SK-N-SH treated with all-trans-retinoic acid at 6 μM for 48 hours (cell line): ENCODE measurements around the gene NMUR2.

Experiments used
- ARNTL ChIP-seq: fragments of 450-650 bp; formaldehyde crosslinking; IDR thresholded peaks from 2 replicates; pipeline ENCODE4 v1.5.0; 2020; ENCODE audit warnings: low read depth, mild to moderate bottlenecking, moderate library complexity, borderline replicate concordance
- ISL1 ChIP-seq: fragments of 250-450 bp; sonication (Bioruptor Pico); IDR thresholded peaks from 2 replicates; pipeline ENCODE4 v2.1.2; 2022; ENCODE audit warnings: mild to moderate bottlenecking, moderate library complexity
- OSR1 ChIP-seq: fragments of 250-450 bp; sonication (Bioruptor Pico); IDR thresholded peaks from 2 replicates; pipeline ENCODE4 v1.8.0; 2022; ENCODE audit warnings: moderate library complexity, mild to moderate bottlenecking, inconsistent platforms
- TCF4 ChIP-seq: fragments of 250-450 bp; sonication (Bioruptor Pico); IDR thresholded peaks from 2 replicates; pipeline ENCODE4 v1.8.0; 2021; ENCODE audit warnings: mild to moderate bottlenecking, moderate library complexity, borderline replicate concordance
- ZFP3 ChIP-seq: fragments of 250-450 bp; sonication (Bioruptor Pico); IDR thresholded peaks from 2 replicates; pipeline ENCODE4 v1.5.0; 2020; ENCODE audit warnings: mild to moderate bottlenecking, moderate library complexity
- ZFP30 ChIP-seq: fragments of 450-650 bp; formaldehyde crosslinking; IDR thresholded peaks from 2 replicates; pipeline ENCODE4 v1.5.0; 2022; ENCODE audit warnings: mild to moderate bottlenecking, moderate library complexity
- ZNF70 ChIP-seq: fragments of 450-650 bp; formaldehyde crosslinking; IDR thresholded peaks from 2 replicates; pipeline ENCODE4 v1.5.0; 2020; ENCODE audit warnings: mild to moderate bottlenecking, moderate library complexity
- ZNF8 ChIP-seq: fragments of 450-650 bp; formaldehyde crosslinking; IDR thresholded peaks from 2 replicates; pipeline ENCODE4 v1.5.0; 2020; ENCODE audit warnings: mild to moderate bottlenecking, moderate library complexity
- TF ChIP-seq, protein P1 (sequence below): fragments of 250-450 bp; sonication (Bioruptor Pico); IDR thresholded peaks from 2 replicates; pipeline ENCODE4 v1.5.1; 2021; ENCODE audit warnings: mild to moderate bottlenecking, moderate library complexity
- TF ChIP-seq, protein P2 (sequence below): fragments of 250-450 bp; sonication (Bioruptor Pico); IDR thresholded peaks from 2 replicates; pipeline ENCODE4 v1.5.1; 2020; ENCODE audit warnings: low read depth, mild to moderate bottlenecking, moderate library complexity
- TF ChIP-seq, protein P3 (sequence below): fragments of 250-450 bp; sonication (Bioruptor Pico); IDR thresholded peaks from 2 replicates; pipeline ENCODE4 v1.8.0; 2021; ENCODE audit warnings: low read depth, mild to moderate bottlenecking, moderate library complexity, borderline replicate concordance

DNA sequence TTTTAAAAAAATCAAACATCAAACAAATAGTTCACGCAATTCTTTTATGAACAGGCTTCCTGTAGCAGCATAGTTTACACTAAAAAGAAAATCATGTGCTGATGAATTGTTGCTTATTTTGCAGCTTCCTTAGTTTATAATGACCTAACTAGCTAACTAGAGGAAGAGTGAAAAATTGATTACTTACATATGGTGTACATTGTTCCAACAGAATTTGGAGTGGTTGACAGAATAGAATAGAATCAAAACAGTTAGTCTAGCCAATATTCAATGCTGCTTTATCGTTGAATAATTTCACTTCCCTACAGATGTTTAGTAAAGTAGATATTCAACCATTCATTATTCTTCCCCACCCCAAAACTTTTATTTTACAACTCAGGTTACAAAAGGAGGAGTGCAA lies 4.2 kb downstream of the NMUR2 start:
- TF ChIP-seq ARNTL (CRISPR knock-in tag) (no peak), ISL1 (no peak), ZFP30 (CRISPR knock-in tag) (no peak), ZNF70 (no peak), TCF4 (CRISPR knock-in tag) (no peak), OSR1 (CRISPR knock-in tag) (no peak), ZFP3 (CRISPR knock-in tag) (no peak), ZNF8 (CRISPR knock-in tag) (no peak)
- TF ChIP-seq, protein P1, sequence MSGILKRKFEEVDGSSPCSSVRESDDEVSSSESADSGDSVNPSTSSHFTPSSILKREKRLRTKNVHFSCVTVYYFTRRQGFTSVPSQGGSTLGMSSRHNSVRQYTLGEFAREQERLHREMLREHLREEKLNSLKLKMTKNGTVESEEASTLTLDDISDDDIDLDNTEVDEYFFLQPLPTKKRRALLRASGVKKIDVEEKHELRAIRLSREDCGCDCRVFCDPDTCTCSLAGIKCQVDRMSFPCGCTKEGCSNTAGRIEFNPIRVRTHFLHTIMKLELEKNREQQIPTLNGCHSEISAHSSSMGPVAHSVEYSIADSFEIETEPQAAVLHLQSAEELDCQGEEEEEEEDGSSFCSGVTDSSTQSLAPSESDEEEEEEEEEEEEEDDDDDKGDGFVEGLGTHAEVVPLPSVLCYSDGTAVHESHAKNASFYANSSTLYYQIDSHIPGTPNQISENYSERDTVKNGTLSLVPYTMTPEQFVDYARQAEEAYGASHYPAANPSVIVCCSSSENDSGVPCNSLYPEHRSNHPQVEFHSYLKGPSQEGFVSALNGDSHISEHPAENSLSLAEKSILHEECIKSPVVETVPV: no peak
- TF ChIP-seq, protein P2, sequence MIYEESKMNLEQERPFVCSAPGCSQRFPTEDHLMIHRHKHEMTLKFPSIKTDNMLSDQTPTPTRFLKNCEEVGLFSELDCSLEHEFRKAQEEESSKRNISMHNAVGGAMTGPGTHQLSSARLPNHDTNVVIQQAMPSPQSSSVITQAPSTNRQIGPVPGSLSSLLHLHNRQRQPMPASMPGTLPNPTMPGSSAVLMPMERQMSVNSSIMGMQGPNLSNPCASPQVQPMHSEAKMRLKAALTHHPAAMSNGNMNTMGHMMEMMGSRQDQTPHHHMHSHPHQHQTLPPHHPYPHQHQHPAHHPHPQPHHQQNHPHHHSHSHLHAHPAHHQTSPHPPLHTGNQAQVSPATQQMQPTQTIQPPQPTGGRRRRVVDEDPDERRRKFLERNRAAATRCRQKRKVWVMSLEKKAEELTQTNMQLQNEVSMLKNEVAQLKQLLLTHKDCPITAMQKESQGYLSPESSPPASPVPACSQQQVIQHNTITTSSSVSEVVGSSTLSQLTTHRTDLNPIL: no peak
- TF ChIP-seq, protein P3, sequence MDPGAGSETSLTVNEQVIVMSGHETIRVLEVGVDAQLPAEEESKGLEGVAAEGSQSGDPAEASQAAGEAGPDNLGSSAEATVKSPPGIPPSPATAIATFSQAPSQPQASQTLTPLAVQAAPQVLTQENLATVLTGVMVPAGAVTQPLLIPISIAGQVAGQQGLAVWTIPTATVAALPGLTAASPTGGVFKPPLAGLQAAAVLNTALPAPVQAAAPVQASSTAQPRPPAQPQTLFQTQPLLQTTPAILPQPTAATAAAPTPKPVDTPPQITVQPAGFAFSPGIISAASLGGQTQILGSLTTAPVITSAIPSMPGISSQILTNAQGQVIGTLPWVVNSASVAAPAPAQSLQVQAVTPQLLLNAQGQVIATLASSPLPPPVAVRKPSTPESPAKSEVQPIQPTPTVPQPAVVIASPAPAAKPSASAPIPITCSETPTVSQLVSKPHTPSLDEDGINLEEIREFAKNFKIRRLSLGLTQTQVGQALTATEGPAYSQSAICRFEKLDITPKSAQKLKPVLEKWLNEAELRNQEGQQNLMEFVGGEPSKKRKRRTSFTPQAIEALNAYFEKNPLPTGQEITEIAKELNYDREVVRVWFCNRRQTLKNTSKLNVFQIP: no peak
